Rectal smooth muscle tissue (tissue), 1 donor: ENCODE measurements around the gene CARMIL3.

Experiments used
- H3K27ac ChIP-seq: one replicate; pipeline ENCODE4 v1.7.0; 2013; ENCODE audit warnings: low read depth, low read length, inconsistent platforms
- H3K27me3 ChIP-seq: one replicate; pipeline ENCODE4 v1.7.0; 2013; ENCODE audit warnings: low read length; ENCODE audit not compliant: control insufficient read depth, insufficient read depth
- H3K36me3 ChIP-seq: one replicate; pipeline ENCODE4 v1.7.0; 2013; ENCODE audit warnings: low read length; ENCODE audit not compliant: control insufficient read depth, insufficient read depth
- H3K4me1 ChIP-seq: one replicate; pipeline ENCODE4 v1.7.0; 2013; ENCODE audit warnings: low read length; ENCODE audit not compliant: control insufficient read depth, insufficient read depth
- H3K4me3 ChIP-seq: one replicate; pipeline ENCODE4 v1.7.0; 2013; ENCODE audit warnings: low read length
- H3K9ac ChIP-seq: one replicate; pipeline ENCODE4 v1.7.0; 2013; ENCODE audit warnings: low read length

The CARMIL3 gene

GRCh38 chr14:24113801-24114531, 62.2 kb downstream of the CARMIL3 start:
- Histone ChIP-seq H3K4me1 (peaks cover 14% of the 10 kb centered on the region), H3K27me3 (no peaks in the 10 kb centered on the region), H3K27ac (peak overlapping the region; percentile 96), H3K4me3 (peak overlapping the region; percentile 90), H3K9ac (peak overlapping the region; percentile 77), H3K36me3 (peaks cover 12% of the 10 kb centered on the region)

GRCh38 chr14:24114532-24115421, 63.0 kb downstream of the CARMIL3 start, which contains the start of the genes DCAF11 and NRL:
Gene DCAF11, plus strand, starts transcription at chr14:24114777. Its CDS starts 818 bp downstream, at chr14:24115595.
Gene NRL, minus strand, starts transcription at chr14:24114949. Its CDS starts 32,101 bp downstream, at chr14:24082848.
- Histone ChIP-seq H3K27me3 (no peaks in the 10 kb centered on the region), H3K4me1 (peaks cover 14% of the 10 kb centered on the region), H3K36me3 (peaks cover 20% of the 10 kb centered on the region), H3K27ac (peak within 1 kb of the TSS; percentile 96), H3K9ac (peak within 1 kb of the TSS; percentile 77), H3K4me3 (peak within 1 kb of the TSS; percentile 95)

- Histone ChIP-seq H3K4me3 (peak overlapping the region; percentile 95), H3K27me3 (no peaks in the 10 kb centered on the region), H3K9ac (peak overlapping the region; percentile 75), H3K4me1 (peaks cover 14% of the 10 kb centered on the region), H3K36me3 (peaks cover 22% of the 10 kb centered on the region), H3K27ac (peak overlapping the region; percentile 96)
These were observed 63.8 kb downstream of the CARMIL3 start for GRCh38 chr14:24115422-24116127.

GRCh38 chr14:24116128-24116814, 64.5 kb downstream of the CARMIL3 start:
- no peak overlapping the region for H3K27ac ChIP-seq
- H3K27me3 ChIP-seq: no peaks in the 10 kb centered on the region
- peaks cover 22% of the 10 kb centered on the region for H3K36me3 ChIP-seq
- H3K4me3 ChIP-seq: peak overlapping the region; percentile 95
- H3K4me1 ChIP-seq: peaks cover 14% of the 10 kb centered on the region
- H3K9ac ChIP-seq: no peak overlapping the region

- H3K36me3 ChIP-seq: peaks cover 24% of the 10 kb centered on the region
These were observed 65.4 kb downstream of the CARMIL3 start for GRCh38 chr14:24117179-24117578.

More at GRCh38 chr14:24117179-24117578, 65.4 kb downstream of the CARMIL3 start:
- Histone ChIP-seq H3K27ac (no peak overlapping the region), H3K27me3 (no peaks in the 10 kb centered on the region), H3K4me3 (no peak overlapping the region), H3K9ac (no peak overlapping the region), H3K4me1 (peaks cover 14% of the 10 kb centered on the region)
